CD4-positive, CD25-positive, alpha-beta regulatory T cell (primary cell): ENCODE data around the gene XYLT1. TPM values are rescaled to one million over a fixed set of nuclear protein-coding genes. Genes with fewer than 3 reads are reported as not detected.

Source experiments
- ATAC-seq, 2 donors: fragments of 150-1000 bp; cut with Tn5 transposase; one replicate each; pipeline ENCODE4 v1.10.0; 2021; ENCODE audit warnings: low read depth in 2 of 2, moderate number of reproducible peaks in 2 of 2, moderate library complexity in 1 of 2
- DNase-seq, 3 donors: peaks; one replicate each; pipeline versions ENCODE4 v3.0.0 to v3.0.0-alpha.2; 2012 to 2022; ENCODE audit warnings: mixed read lengths in 1 of 3
- H3K27ac ChIP-seq: one replicate; pipeline ENCODE4 v1.7.0; 2013; ENCODE audit warnings: mild to moderate bottlenecking, low read length; ENCODE audit not compliant: insufficient read depth, poor library complexity, severe bottlenecking
- H3K27me3 ChIP-seq: one replicate; pipeline ENCODE4 v1.7.0; 2013; ENCODE audit warnings: low read length; ENCODE audit not compliant: control insufficient read depth, insufficient read depth
- H3K36me3 ChIP-seq: one replicate; pipeline ENCODE4 v1.7.0; 2013; ENCODE audit warnings: mild to moderate bottlenecking, low read length, moderate library complexity; ENCODE audit not compliant: control insufficient read depth, insufficient read depth
- H3K4me1 ChIP-seq: 2 replicates; pipeline ENCODE4 v1.7.0; 2013; ENCODE audit warnings: mild to moderate bottlenecking, low read length; ENCODE audit not compliant: insufficient read depth, control insufficient read depth, poor library complexity, severe bottlenecking
- H3K4me3 ChIP-seq: one replicate; pipeline ENCODE4 v1.7.0; 2013; ENCODE audit warnings: low read depth, mild to moderate bottlenecking, low read length, moderate library complexity
- H3K9me3 ChIP-seq, 2 experiments: 1 replicate in 1 of 2; 2 replicates in 1 of 2; pipeline ENCODE4 v1.7.0; 2013; ENCODE audit warnings: low read length in 2 of 2, mild to moderate bottlenecking in 1 of 2, moderate library complexity in 1 of 2; ENCODE audit not compliant: control insufficient read depth in 2 of 2
- H3K27ac Mint-ChIP-seq, 3 donors: one replicate each; pipeline ENCODE4 v1.8.0; 2020 to 2022; ENCODE audit warnings: mild to moderate bottlenecking in 3 of 3, mixed read lengths in 3 of 3, moderate library complexity in 2 of 3
- H3K27me3 Mint-ChIP-seq: one replicate; pipeline ENCODE4 v1.8.0; 2022; ENCODE audit warnings: mild to moderate bottlenecking, mixed read lengths
- H3K36me3 Mint-ChIP-seq: one replicate; pipeline ENCODE4 v1.8.0; 2020; ENCODE audit warnings: mixed read lengths
- H3K4me1 Mint-ChIP-seq, 4 donors: one replicate each; pipeline ENCODE4 v1.8.0; 2020 to 2022; ENCODE audit warnings: mixed read lengths in 4 of 4, mild to moderate bottlenecking in 1 of 4
- H3K4me3 Mint-ChIP-seq, 4 donors: one replicate each; pipeline ENCODE4 v1.8.0; 2020 to 2022; ENCODE audit warnings: mild to moderate bottlenecking in 4 of 4, mixed read lengths in 4 of 4, moderate library complexity in 3 of 4
- H3K9me3 Mint-ChIP-seq, 7 donors: one replicate each; pipeline ENCODE4 v1.8.0; 2020 to 2022; ENCODE audit warnings: mixed read lengths in 7 of 7, mild to moderate bottlenecking in 3 of 7, moderate library complexity in 2 of 7
- polyA plus RNA-seq, 4 donors: library from polyadenylated mRNA; unstranded; fragments of 300-500 nt; fragmentation: Illumina TruSeq; gene quantifications; one replicate each; pipeline ENCODE4 v1.2.3, GENCODE V29; 2021
- total RNA-seq: library from RNA; stranded (reverse); gene quantifications from one replicate; pipeline ENCODE4 v1.2.3, GENCODE V29; 2022

Gene XYLT1
- total and polyA plus RNA-seq, 5 donors from 2014 or later = 0.68 to 26.3 (median 3.1) TPM

DNA sequence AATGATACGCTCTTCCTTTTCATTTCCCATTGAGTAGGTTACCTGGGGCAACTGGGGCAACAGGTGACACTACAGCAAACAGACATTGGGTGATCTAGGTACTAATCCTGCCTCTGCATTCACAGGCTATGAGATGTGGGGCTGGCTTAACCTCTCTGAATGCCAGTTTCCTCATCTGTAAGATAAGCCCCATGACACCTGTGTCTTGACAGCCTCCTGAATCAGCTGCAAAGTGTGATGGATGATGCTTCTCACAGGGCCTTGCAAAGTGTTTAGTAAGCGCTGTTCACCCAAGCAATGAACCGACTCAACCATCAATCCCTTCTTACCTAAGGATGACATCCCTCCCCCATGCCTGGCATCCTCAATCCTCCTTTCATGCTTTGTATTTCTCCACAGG is 322.8 kb downstream of the XYLT1 start:
- H3K4me1 Mint-ChIP-seq = peaks cover 0 to 9% (median 2%) of the 10 kb centered on the region in 4 donors
- no peak overlapping the region for H3K27ac ChIP-seq

DNA sequence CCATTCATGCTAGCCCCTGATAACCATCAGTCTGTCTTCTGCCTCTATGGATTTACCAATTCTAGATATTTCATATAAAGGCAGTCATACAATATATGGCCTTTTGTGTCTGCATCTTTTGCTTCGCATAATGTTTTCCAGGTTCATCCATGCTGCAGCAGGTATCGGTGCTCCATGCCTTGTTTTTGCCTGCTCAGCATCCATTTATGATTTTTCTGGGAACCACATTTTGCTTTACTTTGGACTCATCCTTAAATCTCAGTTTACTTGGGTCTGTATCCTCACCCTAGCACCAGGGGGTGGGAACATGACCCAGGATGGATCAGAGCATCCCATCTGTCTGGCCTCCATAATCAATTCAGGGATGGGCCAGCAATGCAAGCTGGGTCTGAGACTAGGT is 325.7 kb downstream of the XYLT1 start:
- no peaks in the 10 kb centered on the region for H3K9me3 ChIP-seq
- DNase-seq (no peak), ATAC-seq (no peak)
- Mint-ChIP-seq H3K4me1 (peaks cover 0 to 7% (median 0%) of the 10 kb centered on the region in 4 donors), H3K36me3 (peaks cover 18% of the 10 kb centered on the region), H3K27ac (no peak overlapping the region), H3K4me3 (no peak overlapping the region), H3K9me3 (peaks cover 0 to 1% (median 0%) of the 10 kb centered on the region in 7 donors), H3K27me3 (no peaks in the 10 kb centered on the region)
- no peaks in the 10 kb centered on the region for H3K27me3 ChIP-seq
- H3K4me3 ChIP-seq = no peak overlapping the region
- no peak overlapping the region for H3K27ac ChIP-seq
- H3K36me3 ChIP-seq = peaks cover 10% of the 10 kb centered on the region
- H3K4me1 ChIP-seq = no peaks in the 10 kb centered on the region

More for the DNA sequence above, 322.8 kb downstream of the XYLT1 start:
- Histone ChIP-seq H3K4me1 (no peaks in the 10 kb centered on the region), H3K27me3 (no peaks in the 10 kb centered on the region), H3K4me3 (no peak overlapping the region), H3K9me3 (no peaks in the 10 kb centered on the region), H3K36me3 (no peaks in the 10 kb centered on the region)
- no peak overlapping the region for H3K4me3 Mint-ChIP-seq
- DNase-seq (no peak), ATAC-seq (no peak)
- no peaks in the 10 kb centered on the region for H3K27me3 Mint-ChIP-seq
- no peak overlapping the region for H3K27ac Mint-ChIP-seq
- peaks cover 0 to 1% (median 0%) of the 10 kb centered on the region in 7 donors for H3K9me3 Mint-ChIP-seq
- peaks cover 12% of the 10 kb centered on the region for H3K36me3 Mint-ChIP-seq

DNA sequence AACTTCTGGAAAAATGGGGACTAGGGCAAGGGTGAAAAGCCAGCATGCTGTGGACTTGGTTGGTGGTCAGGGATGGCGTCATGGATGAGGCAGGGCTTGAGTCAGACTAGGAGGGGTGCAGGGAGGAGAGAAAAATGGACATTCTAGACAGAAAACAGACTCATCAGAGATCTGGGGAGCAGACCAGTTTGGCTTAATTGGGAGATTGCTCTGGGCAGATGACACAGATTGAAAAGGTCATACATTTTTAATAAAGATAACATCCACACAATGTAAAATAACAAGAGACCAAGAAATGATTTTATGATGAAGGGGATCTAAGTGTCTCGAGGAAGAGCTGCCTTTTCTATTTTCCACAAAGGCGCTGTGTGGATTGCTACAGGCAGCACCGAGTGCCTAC is 326.3 kb downstream of the XYLT1 start:
- Mint-ChIP-seq H3K27me3 (no peaks in the 10 kb centered on the region), H3K9me3 (peaks cover 0 to 1% (median 0%) of the 10 kb centered on the region in 7 donors), H3K4me1 (peaks cover 0 to 7% (median 0%) of the 10 kb centered on the region in 4 donors), H3K4me3 (no peak overlapping the region), H3K27ac (no peak overlapping the region), H3K36me3 (peaks cover 24% of the 10 kb centered on the region)
- peaks cover 11% of the 10 kb centered on the region for H3K36me3 ChIP-seq
- H3K4me1 ChIP-seq = no peaks in the 10 kb centered on the region
- no peak overlapping the region for H3K4me3 ChIP-seq
- H3K9me3 ChIP-seq = no peaks in the 10 kb centered on the region
- no peaks in the 10 kb centered on the region for H3K27me3 ChIP-seq
- DNase-seq (no peak), ATAC-seq (no peak)
- no peak overlapping the region for H3K27ac ChIP-seq

DNA sequence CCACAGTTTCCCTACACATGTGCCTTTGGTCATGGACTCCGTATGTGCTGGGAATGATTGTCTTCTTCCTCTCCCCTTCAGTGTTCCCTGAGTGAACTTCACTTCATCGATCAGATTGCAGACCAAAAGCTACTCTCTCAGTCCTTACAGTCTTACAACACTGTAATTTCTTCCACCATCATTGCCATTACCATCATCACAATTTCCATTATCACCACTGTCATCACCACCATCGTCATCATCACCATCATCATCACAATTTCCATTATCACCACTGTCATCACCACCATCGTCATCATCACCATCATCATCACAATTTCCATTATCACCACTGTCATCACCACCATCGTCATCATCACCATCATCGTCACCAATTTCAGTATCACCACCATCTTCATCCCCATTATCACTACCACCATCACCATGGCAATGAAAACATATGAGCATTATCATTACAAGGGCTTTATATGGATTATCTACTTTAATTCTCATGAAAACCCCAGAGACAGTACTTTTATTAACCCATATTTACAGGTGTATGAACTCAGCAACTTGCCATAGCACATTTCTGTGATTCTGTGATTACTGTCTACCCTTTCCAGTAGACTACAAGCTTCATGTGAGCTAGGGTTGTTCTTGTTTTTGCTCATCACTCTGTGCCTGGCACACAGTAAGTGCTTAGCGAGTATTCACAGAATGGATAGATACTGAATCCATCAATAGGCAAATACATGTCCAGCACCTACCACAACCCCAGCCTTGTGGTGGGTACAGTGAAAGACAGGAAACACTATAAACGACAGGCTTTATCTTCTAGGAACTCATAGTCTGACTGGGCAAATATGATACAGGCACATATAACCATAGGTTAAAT is 327.0 kb downstream of the XYLT1 start:
- no peaks in the 10 kb centered on the region for H3K4me1 ChIP-seq
- H3K27ac ChIP-seq = no peak overlapping the region
- no peak overlapping the region for H3K27ac Mint-ChIP-seq
- H3K4me3 Mint-ChIP-seq = no peak overlapping the region
- DNase-seq = no peak
- ATAC-seq = no peak
- no peak overlapping the region for H3K4me3 ChIP-seq
- H3K36me3 Mint-ChIP-seq = peaks cover 31% of the 10 kb centered on the region
- H3K36me3 ChIP-seq = peaks cover 17% of the 10 kb centered on the region
- H3K4me1 Mint-ChIP-seq = peaks cover 0 to 3% (median 0%) of the 10 kb centered on the region in 4 donors
- H3K27me3 ChIP-seq = no peaks in the 10 kb centered on the region
- no peaks in the 10 kb centered on the region for H3K9me3 ChIP-seq
- no peaks in the 10 kb centered on the region for H3K27me3 Mint-ChIP-seq
- peaks cover 0 to 1% (median 0%) of the 10 kb centered on the region in 7 donors for H3K9me3 Mint-ChIP-seq

DNA sequence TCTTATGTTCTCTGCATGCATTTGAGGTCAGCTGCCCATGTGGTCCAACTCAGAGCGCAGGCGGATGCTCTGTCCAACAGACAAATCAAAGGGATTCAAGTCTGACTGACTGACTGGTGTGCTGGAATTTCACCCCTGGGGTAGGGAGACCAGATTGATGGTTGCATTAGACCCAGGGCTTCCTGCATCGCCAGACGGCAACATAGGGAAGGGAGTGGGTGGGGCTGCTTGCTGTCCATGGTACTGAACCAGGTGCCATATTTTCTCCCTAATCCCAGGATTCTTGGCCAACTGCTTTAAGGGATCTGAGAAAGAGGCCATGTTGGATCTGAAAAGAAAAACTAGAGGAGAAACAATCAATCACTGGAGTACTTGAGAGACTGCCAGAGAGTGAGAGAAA is 332.0 kb downstream of the XYLT1 start:
- H3K4me3 Mint-ChIP-seq = no peak overlapping the region
- no peak overlapping the region for H3K4me3 ChIP-seq
- DNase-seq (no peak), ATAC-seq (no peak)
- peaks cover 63% of the 10 kb centered on the region for H3K36me3 ChIP-seq
- peaks cover 0 to 5% (median under 1%) of the 10 kb centered on the region in 4 donors for H3K4me1 Mint-ChIP-seq
- H3K27me3 Mint-ChIP-seq = no peaks in the 10 kb centered on the region
- no peaks in the 10 kb centered on the region for H3K9me3 ChIP-seq
- H3K27me3 ChIP-seq = no peaks in the 10 kb centered on the region
- H3K27ac ChIP-seq = no peak overlapping the region
- no peaks in the 10 kb centered on the region for H3K4me1 ChIP-seq
- no peaks in the 10 kb centered on the region for H3K9me3 Mint-ChIP-seq
- H3K27ac Mint-ChIP-seq = no peak overlapping the region
- peaks cover 70% of the 10 kb centered on the region for H3K36me3 Mint-ChIP-seq

DNA sequence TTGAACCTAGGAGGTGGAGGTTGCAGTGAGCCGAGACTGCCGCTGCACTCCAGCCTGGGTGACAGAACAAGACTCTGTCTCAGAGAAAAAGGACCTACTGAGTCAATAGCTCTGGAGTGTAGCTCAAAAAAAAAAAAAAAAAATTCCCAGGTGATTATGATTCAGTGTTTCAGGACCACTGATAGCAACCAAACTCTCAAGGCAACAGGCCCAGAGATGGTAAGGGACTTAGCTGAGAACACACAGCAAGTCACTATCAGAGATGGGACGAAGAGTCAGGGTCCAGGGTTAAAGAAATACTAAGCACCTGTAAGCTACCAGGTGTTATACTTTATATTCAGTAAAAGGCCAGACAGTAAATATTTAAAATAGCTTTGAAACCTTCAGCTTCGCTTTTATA is 335.3 kb downstream of the XYLT1 start:
- H3K4me1 Mint-ChIP-seq = peaks cover 0 to 13% (median 10%) of the 10 kb centered on the region in 4 donors
- H3K4me3 ChIP-seq = no peak overlapping the region
- peak overlapping the region in 1 of 3 donors; percentile 55 for H3K27ac Mint-ChIP-seq
- DNase-seq (no peak), ATAC-seq (no peak)
- H3K36me3 ChIP-seq = peaks cover 61% of the 10 kb centered on the region
- H3K4me1 ChIP-seq = no peaks in the 10 kb centered on the region
- no peaks in the 10 kb centered on the region for H3K27me3 Mint-ChIP-seq
- no peak overlapping the region for H3K4me3 Mint-ChIP-seq
- H3K27ac ChIP-seq = no peak overlapping the region
- H3K36me3 Mint-ChIP-seq = peaks cover 86% of the 10 kb centered on the region
- no peaks in the 10 kb centered on the region for H3K27me3 ChIP-seq
- no peaks in the 10 kb centered on the region for H3K9me3 Mint-ChIP-seq
- H3K9me3 ChIP-seq = no peaks in the 10 kb centered on the region

DNA sequence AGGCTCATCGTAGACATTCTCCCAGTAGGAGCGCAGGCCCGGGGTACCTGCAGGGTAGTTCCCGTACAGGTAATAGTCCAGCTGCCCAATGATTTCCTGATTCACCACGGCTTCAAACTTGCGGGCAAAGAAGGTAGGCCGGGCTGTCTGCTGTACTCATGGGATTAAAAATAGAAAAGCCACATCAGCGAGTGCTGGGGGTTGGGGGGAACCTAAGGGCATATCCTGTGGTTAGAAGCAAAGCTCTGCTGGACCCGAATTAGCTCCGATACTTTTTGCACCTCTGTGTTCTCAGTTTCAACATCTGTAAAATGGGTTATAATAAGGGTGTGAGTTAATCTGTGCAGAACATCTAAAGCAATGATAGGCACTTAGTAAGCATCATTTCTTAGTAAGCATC is 336.2 kb downstream of the XYLT1 start:
- Histone ChIP-seq H3K27ac (no peak overlapping the region), H3K9me3 (no peaks in the 10 kb centered on the region), H3K27me3 (no peaks in the 10 kb centered on the region), H3K4me3 (no peak overlapping the region), H3K36me3 (peaks cover 68% of the 10 kb centered on the region), H3K4me1 (no peaks in the 10 kb centered on the region)
- Mint-ChIP-seq H3K36me3 (peaks cover 86% of the 10 kb centered on the region), H3K4me1 (peaks cover 0 to 13% (median 10%) of the 10 kb centered on the region in 4 donors), H3K27ac (no peak overlapping the region), H3K9me3 (no peaks in the 10 kb centered on the region), H3K4me3 (no peak overlapping the region), H3K27me3 (no peaks in the 10 kb centered on the region)
- ATAC-seq = no peak
- DNase-seq = no peak

DNA sequence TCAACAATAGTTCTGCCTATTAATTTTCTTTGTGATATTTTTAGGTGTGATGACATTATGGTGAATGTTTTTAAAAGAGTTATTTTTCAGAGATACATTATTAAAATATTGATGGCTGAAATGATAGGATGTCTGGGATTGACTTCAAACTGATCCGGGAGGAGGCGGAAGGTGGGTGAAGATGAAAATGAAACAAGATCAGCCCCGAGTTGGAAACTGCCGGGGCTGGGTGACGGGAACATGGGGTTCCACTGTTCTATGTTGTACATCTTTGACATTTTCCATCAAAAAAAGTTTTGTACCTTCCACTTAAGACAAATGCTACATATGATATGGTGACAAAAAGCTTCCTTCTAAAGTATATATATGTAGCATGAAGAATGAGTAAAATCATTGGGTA is 336.9 kb downstream of the XYLT1 start:
- H3K9me3 Mint-ChIP-seq = no peaks in the 10 kb centered on the region
- no peak for DNase-seq
- peak overlapping the region in 1 of 3 donors; percentile 23 for H3K27ac Mint-ChIP-seq
- no peak overlapping the region for H3K27ac ChIP-seq
- H3K36me3 Mint-ChIP-seq = peaks cover 81% of the 10 kb centered on the region
- peaks cover 0 to 13% (median 10%) of the 10 kb centered on the region in 4 donors for H3K4me1 Mint-ChIP-seq
- no peak overlapping the region for H3K4me3 ChIP-seq
- no peaks in the 10 kb centered on the region for H3K27me3 ChIP-seq
- no peaks in the 10 kb centered on the region for H3K27me3 Mint-ChIP-seq
- H3K4me1 ChIP-seq = no peaks in the 10 kb centered on the region
- no peak overlapping the region for H3K4me3 Mint-ChIP-seq
- H3K36me3 ChIP-seq = peaks cover 61% of the 10 kb centered on the region
- ATAC-seq = no peak
- H3K9me3 ChIP-seq = no peaks in the 10 kb centered on the region
